Measurements from ENCODE around the gene ANKRD39.
A peak's percentile ranks its signal among the peaks of the same experiment; 100 is the strongest.
"Not testable (repeated sequence)": the region's sequence is repeated elsewhere in the genome, so short reads cannot be mapped to it uniquely, and the experiment has no call there.

Gene ANKRD39

DNA sequence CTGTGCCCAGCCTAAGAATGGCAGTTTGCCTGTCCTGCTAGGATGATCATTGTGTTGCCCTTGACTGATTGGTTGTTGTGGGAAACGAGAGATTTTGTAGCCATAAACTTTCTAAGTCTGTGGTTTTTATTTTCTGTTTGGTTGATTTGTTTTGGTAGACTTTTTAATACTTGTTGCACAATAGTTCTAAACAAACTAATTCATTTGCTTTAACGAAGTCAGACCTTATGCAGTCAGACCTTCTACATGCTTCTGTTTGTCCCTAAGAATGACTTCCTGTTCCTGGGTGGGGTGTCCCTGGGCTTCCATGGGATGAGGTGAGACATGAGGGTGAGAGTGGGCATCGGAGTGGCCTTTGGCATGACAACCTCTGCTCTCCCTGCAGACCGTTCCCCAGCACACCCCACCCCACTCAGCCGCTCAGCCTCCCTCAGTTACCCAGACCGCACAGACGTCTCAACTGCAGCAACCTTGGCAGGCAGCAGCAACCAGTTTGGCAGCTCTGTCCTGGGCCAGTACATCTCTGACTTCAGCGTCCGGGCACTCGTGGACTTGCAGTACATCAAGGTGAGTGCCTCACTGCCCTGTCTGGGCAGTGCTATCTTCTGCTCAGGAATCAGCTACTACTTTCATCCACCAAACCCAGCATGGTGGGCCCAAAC is 49.5 kb downstream of the ANKRD39 start:
- DNase-seq (ENCODE audit: low read depth), result no peak

- no peak for DNase-seq (ENCODE audit: low read depth)
Observed at GRCh38 chr2:96807127-96807471, 50.7 kb downstream of the ANKRD39 start.

DNA sequence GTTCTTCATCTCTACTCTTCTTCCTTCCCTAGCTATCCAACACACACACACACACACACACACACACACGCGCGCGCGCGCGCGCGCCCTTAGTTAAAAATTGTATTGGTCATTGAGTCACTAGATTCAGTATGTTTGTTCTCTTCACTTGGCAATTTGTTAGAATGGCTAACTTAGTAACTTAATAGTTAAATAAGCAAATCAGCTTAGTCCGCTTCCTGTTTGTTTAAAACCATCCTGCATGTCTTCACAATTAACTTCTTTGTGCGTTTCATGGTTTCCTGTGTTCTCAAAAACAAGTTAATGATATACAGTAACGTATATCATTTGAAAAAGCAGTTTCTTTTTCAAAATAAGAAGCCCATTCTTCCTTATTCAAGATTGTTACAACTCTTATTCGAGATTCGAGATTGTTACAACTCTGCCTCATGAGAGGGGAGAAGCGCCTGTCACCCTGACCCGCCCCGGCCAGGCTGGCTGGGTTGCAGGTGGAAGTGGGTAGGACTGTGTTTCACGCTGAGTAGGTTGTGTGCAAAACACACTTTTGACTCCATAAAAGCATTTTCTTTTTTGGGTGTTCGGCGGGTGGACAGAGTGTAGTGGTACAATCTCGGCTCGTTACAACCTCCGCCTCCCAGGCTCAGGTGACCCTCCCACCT is 51.2 kb downstream of the ANKRD39 start:
- no peak for DNase-seq (ENCODE audit: low read depth)

- DNase-seq (ENCODE audit: low read depth), result not testable (repeated sequence)
Observed at GRCh38 chr2:96805946-96806345, 51.9 kb downstream of the ANKRD39 start.

DNA sequence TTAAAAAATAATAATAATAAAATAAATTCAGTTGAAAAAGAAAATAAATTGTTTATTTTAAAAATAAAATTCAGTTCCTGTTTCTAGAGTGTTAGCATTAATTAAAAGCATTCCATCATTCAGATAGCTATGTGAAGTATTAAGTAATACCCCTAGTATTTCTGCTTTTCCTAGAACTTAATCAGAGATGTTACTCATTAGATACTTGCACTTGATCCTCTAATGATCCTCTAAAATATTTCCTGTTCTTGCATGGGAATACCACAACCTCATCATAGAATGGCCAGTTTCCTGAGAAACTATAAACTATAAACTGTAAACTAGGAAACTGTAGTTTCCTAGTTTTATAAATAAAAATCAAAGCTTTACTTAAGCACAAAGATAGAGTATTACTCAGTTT is 52.8 kb downstream of the ANKRD39 start:
- DNase-seq (ENCODE audit: low read depth), result no peak

- DNase-seq (ENCODE audit: low read depth), result no peak
Observed at GRCh38 chr2:96802721-96803120, 55.1 kb downstream of the ANKRD39 start.

GRCh38 chr2:96801786-96802595 is 55.8 kb downstream of the ANKRD39 start:
- no peak for DNase-seq (ENCODE audit: low read depth)

GRCh38 chr2:96801005-96801785 is 56.6 kb downstream of the ANKRD39 start:
- peak; percentile 51 for DNase-seq (ENCODE audit: low read depth)

DNA sequence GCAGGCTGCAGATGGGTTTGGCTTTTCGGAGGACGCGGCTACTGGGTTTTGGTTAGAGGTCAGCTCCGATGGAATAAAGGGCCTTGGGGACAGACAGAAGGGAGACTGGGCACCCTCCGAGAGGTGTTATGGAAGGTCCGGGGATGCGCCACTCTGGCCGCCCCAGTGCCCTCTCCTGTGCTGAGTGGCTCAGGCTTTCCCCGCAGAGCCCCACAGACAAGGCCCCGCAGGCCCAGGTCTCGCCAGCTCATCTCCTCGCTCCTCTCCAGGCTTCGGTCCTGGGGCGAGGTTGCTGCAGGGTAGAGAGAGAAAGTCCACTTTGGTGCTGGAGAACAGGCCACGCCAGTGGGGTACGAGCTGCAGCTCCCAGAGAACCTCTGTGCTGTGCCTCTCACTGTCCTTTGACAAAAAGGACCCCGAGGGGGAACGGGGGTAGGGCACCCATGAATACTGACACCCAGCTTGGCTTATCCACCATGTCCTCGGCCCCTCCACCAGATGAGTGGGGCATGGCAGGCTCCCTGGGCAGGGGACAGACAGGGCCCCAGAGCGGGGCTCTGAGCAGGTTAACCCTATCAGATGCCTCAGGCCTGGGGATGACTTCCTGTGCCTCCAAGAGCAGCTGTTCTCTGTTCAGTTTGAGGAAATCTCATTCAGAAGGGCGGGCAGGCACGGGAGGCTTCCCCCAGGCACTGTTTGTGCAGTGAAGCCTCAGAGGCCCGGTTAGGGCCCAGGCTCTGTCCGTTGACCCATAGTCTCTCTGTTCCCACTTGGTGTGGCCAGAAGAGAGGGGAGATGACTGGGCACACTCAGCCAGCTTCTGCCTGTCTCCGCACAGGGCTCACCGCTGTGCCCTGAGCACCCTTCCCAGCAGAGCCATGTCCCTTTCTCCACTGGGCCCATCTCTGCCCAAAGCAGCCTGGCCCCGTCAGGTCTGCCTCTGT is 57.5 kb downstream of the ANKRD39 start:
- no peak for DNase-seq (ENCODE audit: low read depth)

DNA sequence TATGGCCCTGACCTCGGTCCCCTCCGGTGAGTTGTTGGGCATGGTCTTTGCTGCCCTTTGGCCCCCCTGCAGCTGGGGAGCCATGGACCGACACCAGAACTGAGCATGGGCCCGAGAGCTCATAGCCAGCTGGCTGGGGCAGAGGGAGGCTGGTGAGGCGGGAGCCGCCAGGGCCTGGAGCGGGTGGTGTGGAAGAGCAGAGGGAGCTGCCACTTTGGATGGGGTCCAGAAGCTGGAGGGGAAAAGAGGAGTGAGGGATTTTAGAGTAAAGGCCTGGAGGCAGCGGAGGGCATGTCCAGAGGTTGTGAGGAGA is 58.2 kb downstream of the ANKRD39 start:
- DNase-seq (ENCODE audit: low read depth), result no peak

DNA sequence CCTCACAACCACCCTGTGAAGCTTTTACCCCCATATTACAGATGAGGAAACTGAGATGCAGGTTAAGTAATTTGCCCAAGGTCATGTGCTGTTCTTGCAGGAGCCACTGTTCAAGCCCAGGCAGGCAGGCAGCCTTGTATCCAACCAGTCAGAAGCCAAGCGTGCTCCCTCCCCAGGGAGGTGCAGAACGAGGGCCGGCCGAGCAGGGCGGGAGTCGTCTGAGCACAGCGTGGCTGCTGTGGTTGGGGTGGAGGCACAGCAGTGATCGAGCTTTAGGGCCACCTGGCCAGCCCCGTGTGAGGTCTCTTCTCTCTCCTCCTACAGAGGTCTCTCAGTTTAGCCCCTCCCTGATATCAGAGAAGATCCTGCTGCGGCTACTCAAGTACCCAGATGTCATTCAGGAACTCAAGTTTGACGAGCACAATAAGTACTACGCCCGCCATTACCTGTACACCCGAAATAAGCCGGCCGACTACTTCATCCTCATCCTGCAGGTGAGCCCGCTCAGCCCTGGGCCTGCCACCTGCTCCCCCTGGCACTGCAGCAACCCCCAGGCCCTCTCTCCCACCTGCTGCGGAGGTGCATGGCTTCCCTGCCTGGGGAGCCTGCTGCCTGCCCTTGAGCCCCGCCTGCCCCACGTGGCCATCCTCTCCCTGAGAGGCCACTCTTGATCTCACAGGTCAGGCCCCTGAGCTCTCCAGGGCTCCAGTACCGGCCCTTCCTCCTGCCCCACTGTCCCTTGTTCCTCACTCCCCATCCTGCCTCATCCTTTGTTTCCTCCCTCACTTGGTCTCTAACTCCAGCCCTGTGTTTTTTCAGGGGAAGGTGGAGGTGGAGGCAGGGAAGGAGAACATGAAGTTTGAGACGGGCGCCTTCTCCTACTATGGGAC is 58.8 kb downstream of the ANKRD39 start:
- DNase-seq (ENCODE audit: low read depth), result no peak

Data from stimulated activated CD8-positive, alpha-beta memory T cell treated with anti-CD3 and anti-CD28 coated beads, Interleukin-12 subunit alpha, Interleukin-12 subunit beta, amount 100 ng/mL, for 4 hours (primary cell).